Activated CD8-positive, alpha-beta memory T cell treated with anti-CD3 and anti-CD28 coated beads, Interleukin-2, amount 10 ng/mL, durations not matched to agents 7 days and 5 days (primary cell): Measurements from ENCODE around the gene UVSSA. TPM values are rescaled to one million over a fixed set of nuclear protein-coding genes. Genes with fewer than 3 reads are reported as not detected.
"Not testable (repeated sequence)": the region's sequence is repeated elsewhere in the genome, so short reads cannot be mapped to it uniquely, and the experiment has no call there.

Experiments used
- ATAC-seq: fragments of 150-1000 bp; cut with Tn5 transposase; one replicate; pipeline ENCODE4 v1.10.0; 2021; ENCODE audit warnings: moderate library complexity
- CTCF ChIA-PET: fragments of 350-600 bp; sonication (Branson Sonifier 250); formaldehyde crosslinking; loops from one replicate; lab custom pipeline; 2021; ENCODE audit warnings: antibody characterized with exemption; lab: Charles Lee
- DNase-seq: peaks from one replicate; pipeline ENCODE4 v3.0.0-alpha.2; 2020
- H3K27ac Mint-ChIP-seq: one replicate; pipeline ENCODE4 v1.8.0; 2021; ENCODE audit warnings: mild to moderate bottlenecking, mixed read lengths
- H3K27me3 Mint-ChIP-seq: one replicate; pipeline ENCODE4 v1.8.0; 2021; ENCODE audit warnings: mixed read lengths
- H3K36me3 Mint-ChIP-seq: one replicate; pipeline ENCODE4 v1.8.0; 2021; ENCODE audit warnings: mild to moderate bottlenecking, mixed read lengths
- H3K4me1 Mint-ChIP-seq: one replicate; pipeline ENCODE4 v1.8.0; 2021; ENCODE audit warnings: mixed read lengths
- H3K4me3 Mint-ChIP-seq: one replicate; pipeline ENCODE4 v1.8.0; 2021; ENCODE audit warnings: mild to moderate bottlenecking, moderate library complexity, mixed read lengths
- H3K9me3 Mint-ChIP-seq: one replicate; pipeline ENCODE4 v1.8.0; 2022; ENCODE audit warnings: low read depth, mixed read lengths
- total RNA-seq, 2 experiments: library from RNA; stranded (reverse); gene quantifications; one replicate each; pipeline ENCODE4 v1.2.3, GENCODE V29; 2021

The UVSSA gene
- total RNA-seq, 2 experiments from 2014 or later = 18.2 to 25.2 TPM

- ATAC-seq = no peak
- Mint-ChIP-seq H3K27me3 (no peaks in the 10 kb centered on the region), H3K9me3 (no peaks in the 10 kb centered on the region), H3K36me3 (no peaks in the 10 kb centered on the region), H3K4me1 (no peaks in the 10 kb centered on the region), H3K27ac (no peak overlapping the region), H3K4me3 (no peak overlapping the region)
- CTCF ChIA-PET = no interaction called here
- no peak for DNase-seq
Observed at GRCh38 chr4:1379351-1379781, 32.4 kb downstream of the UVSSA start.

- ATAC-seq (no peak), DNase-seq (no peak)
- H3K4me3 Mint-ChIP-seq = no peak overlapping the region
- no peaks in the 10 kb centered on the region for H3K4me1 Mint-ChIP-seq
- H3K36me3 Mint-ChIP-seq = no peaks in the 10 kb centered on the region
- H3K9me3 Mint-ChIP-seq = no peaks in the 10 kb centered on the region
- H3K27ac Mint-ChIP-seq = no peak overlapping the region
- no peaks in the 10 kb centered on the region for H3K27me3 Mint-ChIP-seq
- CTCF ChIA-PET = no interaction called here
Observed at GRCh38 chr4:1379801-1380331, 32.9 kb downstream of the UVSSA start.

- H3K36me3 Mint-ChIP-seq = no peaks in the 10 kb centered on the region
- H3K9me3 Mint-ChIP-seq = no peaks in the 10 kb centered on the region
- no peaks in the 10 kb centered on the region for H3K27me3 Mint-ChIP-seq
- no peak overlapping the region for H3K27ac Mint-ChIP-seq
- CTCF ChIA-PET = interaction anchor here (0.6 kb wide), 1 partner anchor 26 kb away, joined by 3 read pairs; no protein-coding TSS in a partner anchor
- H3K4me1 Mint-ChIP-seq = no peaks in the 10 kb centered on the region
- H3K4me3 Mint-ChIP-seq = no peak overlapping the region
- DNase-seq = no peak
- no peak for ATAC-seq
Observed at GRCh38 chr4:1380368-1381151, 33.6 kb downstream of the UVSSA start.

GRCh38 chr4:1381181-1381621, 34.2 kb downstream of the UVSSA start:
- H3K36me3 Mint-ChIP-seq = peaks cover under 1% of the 10 kb centered on the region
- no peaks in the 10 kb centered on the region for H3K9me3 Mint-ChIP-seq
- H3K27ac Mint-ChIP-seq = no peak overlapping the region
- H3K27me3 Mint-ChIP-seq = no peaks in the 10 kb centered on the region
- ATAC-seq (no peak), DNase-seq (no peak)
- H3K4me1 Mint-ChIP-seq = no peaks in the 10 kb centered on the region
- H3K4me3 Mint-ChIP-seq = no peak overlapping the region
- CTCF ChIA-PET = interaction anchor here (0.7 kb wide), 1 partner anchor 224 kb away, joined by 3 read pairs; no protein-coding TSS in a partner anchor

- no peak for ATAC-seq
- H3K36me3 Mint-ChIP-seq = peaks cover 2% of the 10 kb centered on the region
- H3K4me1 Mint-ChIP-seq = no peaks in the 10 kb centered on the region
- H3K9me3 Mint-ChIP-seq = no peaks in the 10 kb centered on the region
- no peak for DNase-seq
- H3K27me3 Mint-ChIP-seq = no peaks in the 10 kb centered on the region
- no peak overlapping the region for H3K4me3 Mint-ChIP-seq
- no peak overlapping the region for H3K27ac Mint-ChIP-seq
- CTCF ChIA-PET = interaction anchor here (0.7 kb wide), 1 partner anchor 223 kb away, joined by 3 read pairs; no protein-coding TSS in a partner anchor
Observed at GRCh38 chr4:1381944-1382541, 35.0 kb downstream of the UVSSA start.

GRCh38 chr4:1382776-1383727, 36.0 kb downstream of the UVSSA start:
- CTCF ChIA-PET = no interaction called here
- ATAC-seq = no peak
- Mint-ChIP-seq H3K4me3 (no peak overlapping the region), H3K27ac (no peak overlapping the region), H3K27me3 (no peaks in the 10 kb centered on the region), H3K36me3 (peaks cover 8% of the 10 kb centered on the region), H3K4me1 (no peaks in the 10 kb centered on the region), H3K9me3 (no peaks in the 10 kb centered on the region)
- no peak for DNase-seq

- H3K27me3 Mint-ChIP-seq = no peaks in the 10 kb centered on the region
Observed at GRCh38 chr4:1383728-1384591, 37.0 kb downstream of the UVSSA start.

GRCh38 chr4:1384675-1385372, 37.8 kb downstream of the UVSSA start:
- no peak for ATAC-seq
- DNase-seq = no peak
- Mint-ChIP-seq H3K4me1 (no peaks in the 10 kb centered on the region), H3K9me3 (peaks cover 8% of the 10 kb centered on the region), H3K36me3 (peaks cover 16% of the 10 kb centered on the region), H3K27ac (no peak overlapping the region), H3K4me3 (no peak overlapping the region), H3K27me3 (no peaks in the 10 kb centered on the region)
- CTCF ChIA-PET = no interaction called here

More at GRCh38 chr4:1383728-1384591, 37.0 kb downstream of the UVSSA start:
- H3K36me3 Mint-ChIP-seq = peaks cover 14% of the 10 kb centered on the region
- CTCF ChIA-PET = no interaction called here
- peaks cover 6% of the 10 kb centered on the region for H3K9me3 Mint-ChIP-seq
- no peak overlapping the region for H3K27ac Mint-ChIP-seq
- no peaks in the 10 kb centered on the region for H3K4me1 Mint-ChIP-seq
- ATAC-seq (no peak), DNase-seq (no peak)
- H3K4me3 Mint-ChIP-seq = no peak overlapping the region

- Mint-ChIP-seq H3K4me3 (no peak overlapping the region), H3K36me3 (peaks cover 17% of the 10 kb centered on the region), H3K9me3 (peaks cover 8% of the 10 kb centered on the region), H3K27ac (no peak overlapping the region), H3K4me1 (no peaks in the 10 kb centered on the region), H3K27me3 (no peaks in the 10 kb centered on the region)
- ATAC-seq (no peak), DNase-seq (no peak)
- CTCF ChIA-PET = no interaction called here
Observed at GRCh38 chr4:1385373-1386340, 38.6 kb downstream of the UVSSA start.

- Mint-ChIP-seq H3K9me3 (peaks cover 12% of the 10 kb centered on the region), H3K36me3 (peaks cover 29% of the 10 kb centered on the region)
- DNase-seq, H3K27ac Mint-ChIP-seq, CTCF ChIA-PET, H3K4me3 Mint-ChIP-seq, ATAC-seq, H3K4me1 Mint-ChIP-seq, H3K27me3 Mint-ChIP-seq: not testable (repeated sequence)
Observed at GRCh38 chr4:1393363-1393762, 46.4 kb downstream of the UVSSA start.

- no peak for DNase-seq
- peaks cover 11% of the 10 kb centered on the region for H3K9me3 Mint-ChIP-seq
Observed at GRCh38 chr4:1393866-1394265, 46.9 kb downstream of the UVSSA start.

More at GRCh38 chr4:1393866-1394265, 46.9 kb downstream of the UVSSA start:
- no peak overlapping the region for H3K27ac Mint-ChIP-seq
- H3K4me3 Mint-ChIP-seq = no peak overlapping the region
- H3K4me1 Mint-ChIP-seq = no peaks in the 10 kb centered on the region
- H3K36me3 Mint-ChIP-seq = peaks cover 27% of the 10 kb centered on the region
- CTCF ChIA-PET = no interaction called here
- H3K27me3 Mint-ChIP-seq = no peaks in the 10 kb centered on the region
- ATAC-seq = no peak
